ENCODE data around the gene ANO8.
"Not testable (repeated sequence)": the region's sequence is repeated elsewhere in the genome, so short reads cannot be mapped to it uniquely, and the experiment has no call there.

ANO8 gene

DNA sequence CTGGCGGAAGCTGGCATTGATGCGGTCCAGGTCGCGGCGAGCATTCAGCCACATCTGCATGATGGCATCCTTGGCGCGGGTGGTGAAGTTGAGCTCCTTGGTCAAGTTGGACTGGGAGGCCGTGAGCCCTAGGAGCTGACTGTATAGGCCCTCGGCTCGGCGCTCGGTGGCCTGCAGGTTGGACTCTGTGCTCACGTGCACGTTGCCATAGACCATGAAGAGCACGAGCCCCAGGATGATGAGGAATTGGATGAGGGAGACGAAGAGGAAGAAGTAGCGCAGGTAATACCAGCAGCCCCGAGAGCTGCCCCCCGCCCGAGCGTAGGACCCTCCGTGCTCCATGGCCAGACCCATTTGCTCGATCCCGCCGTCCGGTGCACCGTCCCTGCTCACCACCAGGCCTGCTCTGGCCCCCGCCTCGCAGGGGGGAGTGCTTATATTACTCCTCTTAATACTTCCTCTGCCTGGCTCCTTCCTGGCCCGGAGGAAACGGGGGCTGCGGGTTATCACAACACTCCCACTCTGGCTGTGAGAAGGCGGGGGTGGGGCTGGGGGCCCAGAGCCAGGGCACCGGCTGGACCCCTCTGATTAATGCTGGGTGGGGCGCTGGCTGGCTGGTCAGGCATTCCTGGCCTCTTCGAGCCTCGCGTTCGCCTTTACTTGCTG is 42.4 kb upstream of the ANO8 start, which contains the start of gene PLVAP:
Gene PLVAP, minus strand, starts transcription at position 408 of the 666 bp plus-strand sequence. Its CDS starts 54 bp downstream, at position 354.
- H3K27ac ChIP-seq, result peak within 1 kb of the TSS; percentile 42
- TF ChIP-seq, protein P1, sequence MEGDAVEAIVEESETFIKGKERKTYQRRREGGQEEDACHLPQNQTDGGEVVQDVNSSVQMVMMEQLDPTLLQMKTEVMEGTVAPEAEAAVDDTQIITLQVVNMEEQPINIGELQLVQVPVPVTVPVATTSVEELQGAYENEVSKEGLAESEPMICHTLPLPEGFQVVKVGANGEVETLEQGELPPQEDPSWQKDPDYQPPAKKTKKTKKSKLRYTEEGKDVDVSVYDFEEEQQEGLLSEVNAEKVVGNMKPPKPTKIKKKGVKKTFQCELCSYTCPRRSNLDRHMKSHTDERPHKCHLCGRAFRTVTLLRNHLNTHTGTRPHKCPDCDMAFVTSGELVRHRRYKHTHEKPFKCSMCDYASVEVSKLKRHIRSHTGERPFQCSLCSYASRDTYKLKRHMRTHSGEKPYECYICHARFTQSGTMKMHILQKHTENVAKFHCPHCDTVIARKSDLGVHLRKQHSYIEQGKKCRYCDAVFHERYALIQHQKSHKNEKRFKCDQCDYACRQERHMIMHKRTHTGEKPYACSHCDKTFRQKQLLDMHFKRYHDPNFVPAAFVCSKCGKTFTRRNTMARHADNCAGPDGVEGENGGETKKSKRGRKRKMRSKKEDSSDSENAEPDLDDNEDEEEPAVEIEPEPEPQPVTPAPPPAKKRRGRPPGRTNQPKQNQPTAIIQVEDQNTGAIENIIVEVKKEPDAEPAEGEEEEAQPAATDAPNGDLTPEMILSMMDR (IDR thresholded peaks at IDR 0.05), result no peak
- H3K27me3 ChIP-seq (ENCODE audit: control insufficient read depth, insufficient read depth, low read length), result no peaks in the 10 kb centered on the region
- no peak within 1 kb of the TSS for H3K9ac ChIP-seq
- H3K36me3 ChIP-seq (ENCODE audit: control insufficient read depth, insufficient read depth, low read length), result no peaks in the 10 kb centered on the region
- no peaks in the 10 kb centered on the region for H3K79me2 ChIP-seq
- no peak within 1 kb of the TSS for H3K4me3 ChIP-seq (ENCODE audit: low read depth, low read length)
- peaks cover 9% of the 10 kb centered on the region for H3K4me1 ChIP-seq
- no peaks in the 10 kb centered on the region for H3K9me3 ChIP-seq (ENCODE audit: control insufficient read depth, low read length)
- no peak within 1 kb of the TSS for H2AFZ ChIP-seq
- H3K4me2 ChIP-seq (ENCODE audit: low read length), result peak within 1 kb of the TSS; percentile 13

DNA sequence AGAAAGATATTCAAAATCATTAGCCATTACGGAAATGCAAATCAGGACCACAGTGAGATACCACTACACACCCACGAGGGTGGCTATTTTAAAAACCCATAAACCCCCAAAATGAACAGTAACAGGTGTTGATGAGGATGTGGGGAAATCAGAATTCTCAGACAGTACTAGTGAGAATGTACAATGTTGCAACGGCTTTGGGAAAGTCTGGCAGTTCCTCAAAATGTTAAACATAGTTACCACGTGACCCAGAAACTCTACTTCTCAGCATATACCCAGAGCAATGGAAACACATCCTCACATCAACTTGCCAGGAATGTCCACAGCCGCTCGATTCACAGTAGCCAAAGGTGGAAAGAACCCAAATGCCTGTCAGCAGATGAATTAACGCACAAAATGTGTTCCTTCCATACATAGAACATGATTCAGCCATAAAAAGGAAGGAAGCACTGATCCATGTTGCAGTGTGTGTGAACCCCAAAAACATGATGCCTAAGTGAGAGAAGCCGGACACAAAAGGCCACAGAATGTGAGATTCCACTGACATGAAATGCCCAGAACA is 35.5 kb upstream of the ANO8 start:
- no peaks in the 10 kb centered on the region for H3K9me3 ChIP-seq (ENCODE audit: control insufficient read depth, low read length)
- peak overlapping the region; percentile 29 for H3K4me2 ChIP-seq (ENCODE audit: low read length)
- no peak overlapping the region for H2AFZ ChIP-seq
- peak overlapping the region; percentile 26 for H3K27ac ChIP-seq
- H3K9ac ChIP-seq, result no peak overlapping the region
- H3K36me3 ChIP-seq (ENCODE audit: control insufficient read depth, insufficient read depth, low read length), result no peaks in the 10 kb centered on the region
- no peak overlapping the region for H3K4me3 ChIP-seq (ENCODE audit: low read depth, low read length)
- H3K27me3 ChIP-seq (ENCODE audit: control insufficient read depth, insufficient read depth, low read length), result no peaks in the 10 kb centered on the region
- H3K4me1 ChIP-seq, result peaks cover 9% of the 10 kb centered on the region
- TF ChIP-seq, protein P1 (IDR thresholded peaks at IDR 0.05), result no peak
- no peaks in the 10 kb centered on the region for H3K79me2 ChIP-seq

DNA sequence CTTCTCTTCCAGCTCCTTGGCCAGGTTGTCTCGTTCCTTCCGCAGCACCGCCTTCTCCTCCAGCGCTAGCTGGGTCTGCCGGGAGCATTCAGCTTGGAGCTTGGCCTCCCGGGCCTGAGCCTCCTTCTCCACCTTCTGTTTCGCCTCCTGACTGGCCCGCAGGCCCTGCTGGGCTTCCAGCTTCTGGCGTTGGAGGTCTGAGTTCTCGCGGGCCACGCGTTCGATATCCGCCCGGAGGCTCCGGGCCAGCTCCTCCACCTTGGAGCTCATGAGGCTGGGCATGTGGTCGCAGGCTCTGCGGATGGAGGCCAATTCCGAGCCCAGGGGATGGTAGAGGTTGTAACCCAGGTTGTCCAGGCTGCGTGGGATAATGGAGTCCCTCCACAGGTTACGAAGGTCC is 30.7 kb upstream of the ANO8 start:
- no peaks in the 10 kb centered on the region for H3K4me1 ChIP-seq
- H3K27ac ChIP-seq, result no peak overlapping the region
- H2AFZ ChIP-seq, result no peak overlapping the region
- no peaks in the 10 kb centered on the region for H3K9me3 ChIP-seq (ENCODE audit: control insufficient read depth, low read length)
- no peak overlapping the region for H3K4me2 ChIP-seq (ENCODE audit: low read length)
- H3K79me2 ChIP-seq, result no peaks in the 10 kb centered on the region
- TF ChIP-seq, protein P1 (IDR thresholded peaks at IDR 0.05), result no peak
- no peak overlapping the region for H3K4me3 ChIP-seq (ENCODE audit: low read depth, low read length)
- no peak overlapping the region for H3K9ac ChIP-seq
- no peaks in the 10 kb centered on the region for H3K36me3 ChIP-seq (ENCODE audit: control insufficient read depth, insufficient read depth, low read length)
- H3K27me3 ChIP-seq (ENCODE audit: control insufficient read depth, insufficient read depth, low read length), result no peaks in the 10 kb centered on the region

DNA sequence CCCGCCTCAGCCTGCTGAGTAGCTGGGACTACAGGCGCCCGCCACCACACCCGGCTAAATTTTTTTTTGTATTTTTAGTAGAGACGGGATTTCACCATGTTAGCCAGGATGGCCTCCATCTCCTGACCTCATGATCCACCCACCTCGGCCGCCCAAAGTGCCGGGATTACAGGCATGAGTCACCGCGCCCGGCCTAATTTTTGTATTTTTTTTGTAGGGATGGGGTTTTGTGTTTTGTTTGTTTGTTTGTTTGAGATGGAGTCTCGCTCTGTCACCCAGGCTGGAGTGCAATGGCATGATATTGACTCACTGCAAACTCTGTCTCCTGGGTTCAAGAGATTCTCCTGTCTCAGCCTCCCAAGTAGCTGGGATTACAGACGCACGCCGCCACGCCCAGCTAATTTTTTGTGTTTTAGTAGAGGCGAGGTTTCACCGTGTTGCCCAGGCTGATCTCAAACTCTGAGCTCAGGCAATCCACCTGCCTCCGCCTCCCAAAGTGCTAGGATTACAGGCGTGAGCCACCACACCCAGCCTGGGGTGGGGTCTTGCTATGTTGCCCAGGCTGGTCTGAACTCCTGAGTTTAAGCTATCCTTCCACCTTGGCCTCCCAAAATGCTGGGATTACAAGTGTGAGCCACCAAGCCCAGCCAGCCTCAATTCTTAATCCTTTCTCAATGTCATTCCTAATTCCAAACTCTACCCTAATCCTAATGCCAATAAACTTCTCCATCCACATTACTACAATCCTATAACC is 29.4 kb upstream of the ANO8 start:
- H2AFZ ChIP-seq; H3K4me3 ChIP-seq (ENCODE audit: low read depth, low read length); H3K27me3 ChIP-seq (ENCODE audit: control insufficient read depth, insufficient read depth, low read length); H3K36me3 ChIP-seq (ENCODE audit: control insufficient read depth, insufficient read depth, low read length); H3K9me3 ChIP-seq (ENCODE audit: control insufficient read depth, low read length); H3K4me1 ChIP-seq; H3K9ac ChIP-seq; H3K79me2 ChIP-seq; H3K27ac ChIP-seq; H3K4me2 ChIP-seq (ENCODE audit: low read length): not testable (repeated sequence)

Measured in parathyroid adenoma (tissue), 2 donors.